GM19328 (cell line): ENCODE measurements around the gene CHKA.

Experiments
- ATAC-seq: cut with Tn5 transposase; IDR thresholded peaks from one replicate; pipeline ENCODE4 v1.9.1; 2021; ENCODE audit warnings: mild to moderate bottlenecking, moderate library complexity; ENCODE audit not compliant: unreplicated experiment

Gene CHKA

GRCh38 chr11:68016904-68017817 lies 104.0 kb downstream of the CHKA start:
- ATAC-seq, result no peak

- no peak for ATAC-seq
Observed at GRCh38 chr11:68016161-68016903, 104.9 kb downstream of the CHKA start.

- ATAC-seq, result no peak
Observed at GRCh38 chr11:68015467-68015866, 105.7 kb downstream of the CHKA start.

GRCh38 chr11:68014947-68015447 lies 106.2 kb downstream of the CHKA start:
- ATAC-seq, result no peak

- no peak for ATAC-seq
Observed at GRCh38 chr11:68014157-68014946, 106.8 kb downstream of the CHKA start.

GRCh38 chr11:68013611-68014156 lies 107.5 kb downstream of the CHKA start:
- no peak for ATAC-seq

GRCh38 chr11:68012843-68013610 lies 108.2 kb downstream of the CHKA start:
- no peak for ATAC-seq

GRCh38 chr11:68012044-68012842 lies 108.9 kb downstream of the CHKA start:
- no peak for ATAC-seq

GRCh38 chr11:68011051-68011943 lies 109.9 kb downstream of the CHKA start:
- no peak for ATAC-seq

- ATAC-seq, result no peak
Observed at GRCh38 chr11:68010090-68011041, 110.8 kb downstream of the CHKA start, which contains the start of gene ALDH3B1. TSS of gene ALDH3B1 (plus strand) at chr11:68010327. CDS start at chr11:68015298, 4,971 bp downstream.

GRCh38 chr11:68009391-68010089 lies 111.6 kb downstream of the CHKA start:
- ATAC-seq, result no peak

GRCh38 chr11:68008381-68009337 lies 112.5 kb downstream of the CHKA start:
- no peak for ATAC-seq

- ATAC-seq, result no peak
Observed at GRCh38 chr11:68007498-68008380, 113.4 kb downstream of the CHKA start.

GRCh38 chr11:68006606-68007166 lies 114.5 kb downstream of the CHKA start:
- no peak for ATAC-seq
